T1000 (cell line): ENCODE measurements around the gene PRDM15.

Experiments
- DNase-seq: peaks from one replicate; lab custom pipeline; 2025; ENCODE audit warnings: mixed read lengths; lab: John Stamatoyannopoulos, UW

PRDM15 gene

DNA sequence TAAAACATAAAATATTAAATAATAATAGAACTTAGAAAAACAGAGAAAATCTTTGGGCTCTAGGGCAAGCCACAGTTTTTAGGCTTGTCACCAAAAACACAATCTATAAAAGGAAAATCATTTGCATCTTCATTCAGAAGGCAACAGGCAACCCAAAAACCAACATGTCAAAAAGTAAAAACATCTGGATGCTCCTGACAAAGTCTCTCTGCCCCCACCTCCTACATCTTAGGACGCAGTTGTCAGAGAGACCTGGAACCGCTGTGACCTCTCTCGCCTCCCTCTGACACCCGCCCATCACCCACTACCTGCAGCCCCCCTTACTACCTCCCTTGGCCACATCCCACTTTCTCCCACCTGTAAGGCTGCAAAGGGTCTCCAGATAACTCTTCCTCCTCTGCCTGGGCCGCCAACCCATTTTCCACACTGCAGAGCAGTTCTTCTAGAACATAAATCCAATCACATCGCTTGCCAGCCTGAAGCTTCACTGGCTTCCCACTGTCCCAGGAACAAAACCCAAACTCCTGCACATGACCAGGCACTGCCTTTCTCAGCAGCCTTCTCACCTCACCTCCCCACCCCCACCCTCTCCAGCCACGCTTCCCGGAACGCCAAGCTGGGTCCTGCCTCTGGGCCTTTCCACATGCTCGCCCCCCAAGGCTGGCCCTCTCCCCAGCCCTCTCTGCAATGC lies 14.7 kb downstream of the PRDM15 start:
- no peak for DNase-seq

DNA sequence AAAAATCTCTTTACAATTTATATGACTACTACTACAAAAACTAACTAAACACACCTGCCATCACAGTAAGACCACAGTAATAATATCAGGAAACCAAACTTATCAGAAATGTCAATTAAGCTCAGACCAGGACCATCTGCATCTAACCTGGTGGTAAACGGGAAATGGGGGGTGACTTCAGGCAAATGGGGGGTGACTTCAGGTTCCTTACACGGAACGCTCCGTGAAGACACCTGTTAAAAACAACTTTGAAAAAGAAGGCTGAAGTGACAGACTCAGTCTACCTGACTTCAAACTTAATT lies 15.8 kb downstream of the PRDM15 start:
- DNase-seq = no peak

DNA sequence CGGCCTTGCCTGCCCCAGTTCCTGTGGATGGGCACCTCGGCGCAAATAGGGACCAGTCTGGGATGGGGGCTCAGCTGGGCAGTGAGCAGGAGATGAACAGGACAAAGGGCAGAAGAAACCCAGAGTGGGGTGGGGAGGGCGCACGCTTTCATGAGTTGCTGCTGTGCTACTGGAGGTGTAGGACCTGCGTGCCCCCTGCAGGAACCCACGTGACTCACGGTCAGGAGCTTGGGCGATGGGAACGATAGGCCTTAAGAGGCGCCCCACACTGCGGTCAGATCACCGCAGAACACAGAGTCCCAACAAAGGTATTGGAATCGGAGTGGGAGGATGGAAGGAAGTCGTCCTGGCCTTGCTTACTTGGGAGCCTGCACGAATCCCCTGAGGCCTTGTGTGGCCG lies 17.2 kb downstream of the PRDM15 start:
- DNase-seq = no peak

- no peak for DNase-seq
Observed at GRCh38 chr21:41861255-41861654, 17.9 kb downstream of the PRDM15 start.

GRCh38 chr21:41859297-41859980 lies 19.7 kb downstream of the PRDM15 start:
- no peak for DNase-seq

DNA sequence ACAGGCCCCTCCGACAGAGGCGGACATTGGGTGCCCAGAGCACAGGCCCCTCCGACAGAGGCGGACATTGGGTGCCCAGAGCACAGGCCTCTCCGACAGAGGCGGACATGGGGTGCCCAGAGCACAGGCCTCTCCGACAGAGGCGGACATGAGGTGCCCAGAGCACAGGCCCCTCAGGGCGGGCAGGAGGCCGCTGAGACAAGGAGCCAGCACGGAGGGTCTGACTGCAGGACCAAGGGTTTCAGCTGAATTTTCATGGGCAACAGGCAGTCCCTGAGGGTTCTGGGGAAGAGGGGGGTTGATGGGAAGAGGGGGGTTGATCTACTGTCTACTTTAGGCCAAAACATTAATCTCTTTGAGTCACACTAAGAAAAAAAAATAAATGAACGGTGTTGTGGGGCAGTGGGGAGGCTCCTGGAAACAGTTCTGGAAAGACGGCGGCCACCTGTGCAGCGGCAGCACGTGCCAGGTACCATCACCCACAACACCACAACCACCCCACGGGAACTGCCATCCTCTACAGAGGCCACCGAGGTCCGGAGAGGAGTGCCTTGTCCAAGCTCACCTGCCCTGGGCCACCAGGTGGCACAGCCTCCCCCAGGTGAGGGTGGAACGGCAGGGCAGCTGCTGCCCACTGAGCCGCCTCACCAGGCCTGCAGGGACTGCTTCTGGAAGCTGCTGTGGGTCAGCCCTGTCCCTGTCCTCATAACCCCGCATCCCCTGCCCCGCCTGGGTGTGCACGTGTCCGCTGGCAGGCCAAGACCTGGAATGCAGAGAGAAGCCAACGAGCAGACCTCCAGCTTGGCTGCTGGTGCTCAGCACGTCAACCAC lies 20.5 kb downstream of the PRDM15 start:
- DNase-seq = no peak

GRCh38 chr21:41857771-41858300 lies 21.3 kb downstream of the PRDM15 start:
- no peak for DNase-seq

GRCh38 chr21:41856572-41856971 lies 22.6 kb downstream of the PRDM15 start:
- no peak for DNase-seq

GRCh38 chr21:41854426-41854995 lies 24.6 kb downstream of the PRDM15 start:
- DNase-seq = no peak

GRCh38 chr21:41852929-41853320 lies 26.2 kb downstream of the PRDM15 start:
- DNase-seq = no peak

GRCh38 chr21:41852151-41852928 lies 26.8 kb downstream of the PRDM15 start:
- DNase-seq = no peak

DNA sequence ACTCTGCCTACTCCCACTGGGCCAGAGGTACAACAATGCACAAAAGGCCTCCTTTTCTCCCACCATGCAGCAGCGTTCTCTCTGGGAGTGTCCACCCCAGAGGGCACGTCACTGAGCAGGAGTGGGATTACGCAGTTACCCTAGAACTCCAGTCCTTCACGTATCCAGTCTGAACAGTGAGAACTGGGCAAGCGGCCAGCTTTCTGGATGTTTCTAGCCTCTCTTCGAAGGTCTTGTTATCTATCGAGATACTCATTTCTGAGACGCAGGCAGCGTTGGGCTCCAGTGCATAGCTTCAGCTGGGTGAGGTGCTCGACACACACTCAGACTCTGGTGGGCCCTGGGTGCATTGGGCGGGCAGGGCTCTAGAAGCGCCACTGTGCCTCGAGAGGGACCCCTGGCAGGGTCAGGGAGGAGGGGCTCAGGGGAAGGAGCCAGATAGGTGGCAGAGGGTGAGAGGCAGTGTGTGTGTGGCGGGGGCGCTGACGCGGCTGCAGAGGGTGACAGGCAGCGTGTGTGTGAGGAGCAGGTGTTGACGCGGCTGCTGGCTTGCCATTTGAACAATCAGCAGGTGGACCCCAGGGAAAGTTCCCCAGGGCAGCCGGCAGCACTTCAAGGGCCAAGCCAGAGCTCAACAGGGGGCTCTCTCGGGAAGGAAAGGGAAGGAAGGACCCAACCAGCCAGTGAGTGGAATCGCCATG lies 27.9 kb downstream of the PRDM15 start:
- DNase-seq = no peak

DNA sequence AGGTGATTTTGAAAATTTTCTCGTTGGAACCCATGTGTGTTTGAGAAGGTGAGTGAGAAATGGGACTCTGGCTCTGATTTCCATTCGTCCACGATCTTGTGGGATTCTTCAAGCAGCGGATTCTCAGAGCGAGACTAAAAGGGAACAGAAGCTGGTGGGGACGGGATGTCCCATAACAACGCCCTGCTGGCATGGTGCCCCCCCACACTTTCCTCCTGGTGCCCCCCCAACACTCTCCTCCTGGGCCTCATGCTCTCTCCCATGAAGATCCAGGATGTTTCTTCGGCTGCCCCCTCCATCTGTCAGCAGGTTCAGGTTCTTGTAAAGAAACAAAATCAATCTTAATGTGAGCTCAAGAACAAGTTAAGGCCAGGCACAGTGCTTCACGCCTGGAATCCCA lies 29.1 kb downstream of the PRDM15 start:
- DNase-seq = no peak

DNA sequence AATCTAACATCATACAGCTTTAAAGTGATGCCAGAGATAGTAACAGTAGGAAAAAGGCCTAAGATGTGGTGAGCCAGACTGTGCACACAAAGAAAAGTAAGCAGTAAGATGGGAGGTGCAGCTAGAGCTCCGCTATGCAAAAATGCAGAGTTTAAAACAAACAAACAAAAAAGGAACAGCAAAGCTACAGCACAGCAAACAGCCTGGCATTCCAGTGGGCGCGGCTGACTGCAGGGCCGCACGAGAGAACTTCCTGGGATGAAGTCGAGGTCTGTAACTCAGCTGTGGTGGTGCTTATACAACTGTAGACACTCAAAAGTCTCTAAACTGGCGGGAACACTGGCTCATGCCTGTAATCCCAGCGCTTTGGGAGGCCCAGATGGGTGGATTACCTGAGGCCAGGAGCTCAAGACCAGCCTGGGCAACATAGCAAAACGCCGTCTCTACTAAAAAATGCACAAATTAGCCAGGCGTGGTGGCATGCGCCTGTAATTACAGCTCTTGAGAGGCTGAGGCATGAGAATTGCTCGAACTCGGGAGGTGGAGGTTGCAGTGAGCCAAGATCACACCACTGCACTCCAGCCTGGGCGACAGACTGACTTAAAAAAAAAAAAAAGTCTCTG lies 30.1 kb downstream of the PRDM15 start:
- DNase-seq = no peak

- no peak for DNase-seq
Observed at GRCh38 chr21:41848533-41848932, 30.6 kb downstream of the PRDM15 start.

DNA sequence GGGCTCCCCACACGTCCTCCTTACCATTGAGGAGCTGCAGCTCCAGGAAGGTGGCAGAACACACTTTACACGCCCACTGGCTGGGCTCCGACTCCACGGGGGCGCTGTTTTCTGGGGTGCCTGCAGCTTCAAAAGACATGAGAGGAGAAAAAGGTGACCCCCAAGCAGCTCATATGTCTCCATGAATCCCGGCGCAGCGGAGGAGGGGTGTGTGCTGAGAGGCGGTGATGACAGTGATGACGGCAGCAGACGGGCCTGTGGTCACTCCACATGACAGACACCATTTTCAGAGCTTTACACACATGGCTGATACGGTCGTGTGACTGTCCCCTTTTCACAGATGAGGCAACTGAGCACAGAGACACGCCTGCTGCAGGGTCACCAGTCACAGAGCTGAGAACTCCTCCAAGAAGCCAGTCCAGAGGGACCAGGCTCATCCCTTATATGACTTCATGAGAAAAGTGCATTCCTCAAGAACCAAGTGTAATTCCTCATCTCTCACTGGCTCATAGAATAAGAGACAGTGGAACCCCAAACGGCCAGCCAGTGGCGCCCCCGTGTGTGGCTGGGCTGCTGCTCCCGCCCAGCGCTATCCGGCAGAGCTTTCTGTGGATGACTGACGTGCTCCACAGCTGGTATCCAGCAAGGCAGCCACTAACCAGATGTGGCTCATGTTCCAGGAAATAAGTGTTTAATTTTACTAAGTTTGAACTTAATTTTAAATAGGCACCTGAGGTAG lies 31.9 kb downstream of the PRDM15 start:
- no peak for DNase-seq

GRCh38 chr21:41846536-41846935 lies 32.6 kb downstream of the PRDM15 start:
- no peak for DNase-seq

DNA sequence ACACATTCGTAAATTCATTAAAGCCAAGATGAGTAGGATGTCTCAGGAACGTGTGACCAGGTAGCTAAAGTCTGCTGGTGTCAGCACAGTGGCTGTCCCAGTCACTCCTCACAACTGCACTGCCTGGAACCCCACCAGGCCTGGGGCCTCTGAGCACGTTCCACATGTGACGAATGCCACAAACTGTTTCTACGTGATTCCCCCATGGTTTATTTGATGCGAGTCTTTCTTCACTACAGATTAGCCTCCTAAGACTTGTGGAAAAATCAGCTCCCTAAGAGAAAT lies 33.2 kb downstream of the PRDM15 start:
- no peak for DNase-seq

GRCh38 chr21:41845310-41846032 lies 33.7 kb downstream of the PRDM15 start:
- DNase-seq = no peak

- no peak for DNase-seq
Observed at GRCh38 chr21:41843584-41843983, 35.6 kb downstream of the PRDM15 start.
